GM21576 (cell line): ENCODE data around the gene DNAJA3.

Experiments
- ATAC-seq: cut with Tn5 transposase; IDR thresholded peaks from one replicate; pipeline ENCODE4 v1.9.1; 2021; ENCODE audit warnings: mild to moderate bottlenecking, moderate library complexity; ENCODE audit not compliant: unreplicated experiment

DNAJA3 gene

GRCh38 chr16:4472880-4473279 lies 47.2 kb downstream of the DNAJA3 start:
- ATAC-seq = no peak

- no peak for ATAC-seq
These were observed 48.7 kb downstream of the DNAJA3 start, which contains the start of gene NMRAL1 for GRCh38 chr16:4474192-4474961. Gene NMRAL1 (minus strand): TSS chr16:4474625. CDS start chr16:4474132, 493 bp downstream.

GRCh38 chr16:4475880-4476788 lies 50.5 kb downstream of the DNAJA3 start, which contains the start of gene HMOX2:
Gene HMOX2 (plus strand): TSS chr16:4476398. CDS start chr16:4505525, 29,127 bp downstream.
- ATAC-seq = peak; percentile 75

- no peak for ATAC-seq
These were observed 52.3 kb downstream of the DNAJA3 start for GRCh38 chr16:4477966-4478365.

GRCh38 chr16:4481526-4481925 lies 55.9 kb downstream of the DNAJA3 start:
- no peak for ATAC-seq

GRCh38 chr16:4481963-4482362 lies 56.3 kb downstream of the DNAJA3 start:
- no peak for ATAC-seq

- ATAC-seq = no peak
These were observed 60.6 kb downstream of the DNAJA3 start for GRCh38 chr16:4486126-4486893.

- no peak for ATAC-seq
These were observed 62.4 kb downstream of the DNAJA3 start for GRCh38 chr16:4487955-4488498.

- ATAC-seq = no peak
These were observed 62.9 kb downstream of the DNAJA3 start for GRCh38 chr16:4488499-4488967.

GRCh38 chr16:4489030-4489429 lies 63.4 kb downstream of the DNAJA3 start:
- ATAC-seq = no peak

- no peak for ATAC-seq
These were observed 66.2 kb downstream of the DNAJA3 start for GRCh38 chr16:4491898-4492297.

- ATAC-seq = no peak
These were observed 69.2 kb downstream of the DNAJA3 start for GRCh38 chr16:4494746-4495490.

GRCh38 chr16:4495766-4496165 lies 70.1 kb downstream of the DNAJA3 start:
- ATAC-seq = no peak

GRCh38 chr16:4496305-4496704 lies 70.6 kb downstream of the DNAJA3 start:
- ATAC-seq = no peak

- ATAC-seq = no peak
These were observed 73.0 kb downstream of the DNAJA3 start for GRCh38 chr16:4498546-4499195.

- ATAC-seq = no peak
These were observed 73.5 kb downstream of the DNAJA3 start for GRCh38 chr16:4499196-4499555.

- ATAC-seq = no peak
These were observed 74.6 kb downstream of the DNAJA3 start for GRCh38 chr16:4500272-4500671.

- ATAC-seq = no peak
These were observed 75.4 kb downstream of the DNAJA3 start for GRCh38 chr16:4501071-4501478.

- ATAC-seq = peak; percentile 76
These were observed 79.9 kb downstream of the DNAJA3 start for GRCh38 chr16:4505356-4506147.
